B cell (primary cell): Measurements from ENCODE around the gene ZNF326.

Source experiments
- CTCF ChIP-seq: fragments of 200-600 bp; IDR thresholded peaks from one replicate; pipeline ENCODE4 v1.8.0; 2022; ENCODE audit warnings: antibody characterized with exemption, mild to moderate bottlenecking
- EZH2 ChIP-seq: IDR thresholded peaks from 2 replicates; pipeline ENCODE4 v1.6.1; 2012; ENCODE audit warnings: borderline replicate concordance, low read depth, mild to moderate bottlenecking, moderate library complexity, low read length; ENCODE audit not compliant: insufficient read depth, poor library complexity, severe bottlenecking

GRCh38 chr1:89962024-89962741 is 32.7 kb upstream of the ZNF326 start:
- no peak for TF ChIP-seq CTCF
- no peak for TF ChIP-seq EZH2
